Cardiac fibroblast (primary cell): ENCODE data around the gene LCE6A.

Experiments used
- DNase-seq, 2 donors: peaks; one replicate each; pipeline versions ENCODE4 v3.0.0 to v3.0.0-alpha.2; 2010; ENCODE audit warnings: low read depth in 2 of 2
- H3K4me3 ChIP-seq, 2 donors: replicated peaks in 1 of 2; 1 replicate in 1 of 2; 2 replicates in 1 of 2; pipeline ENCODE4 v1.5.1; 2011; ENCODE audit warnings: low read depth in 2 of 2, low read length in 2 of 2, mild to moderate bottlenecking in 2 of 2, moderate library complexity in 1 of 2
- TF ChIP-seq, protein P1 (sequence below): IDR thresholded peaks from one replicate; pipeline ENCODE4 v1.5.1; 2011; ENCODE audit warnings: low read depth, mild to moderate bottlenecking, low read length, inconsistent platforms

LCE6A gene

DNA sequence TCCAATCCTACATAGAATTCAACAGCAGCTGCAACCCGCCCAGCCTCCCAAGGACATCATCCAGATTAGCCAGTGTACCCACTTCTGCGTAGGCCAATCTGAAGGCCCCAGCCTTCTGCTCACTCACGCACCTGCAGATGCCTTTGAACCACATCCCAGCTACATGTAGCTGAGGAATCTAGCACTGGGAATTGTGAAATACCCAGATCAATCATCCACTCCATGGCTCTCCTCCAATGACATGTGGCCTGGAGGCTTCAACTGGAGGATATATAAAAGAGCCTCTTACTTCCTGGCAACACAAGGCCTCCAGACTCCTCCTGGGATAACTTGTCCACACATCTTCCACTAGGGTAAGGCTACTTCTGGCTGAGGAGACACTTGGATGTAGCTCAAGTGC is at the start of gene LCE6A:
Gene LCE6A, plus strand, starts transcription at position 301 of the 400 bp plus-strand sequence. CDS start 665 bp downstream, outside the sequence.
- no peak for DNase-seq

DNA sequence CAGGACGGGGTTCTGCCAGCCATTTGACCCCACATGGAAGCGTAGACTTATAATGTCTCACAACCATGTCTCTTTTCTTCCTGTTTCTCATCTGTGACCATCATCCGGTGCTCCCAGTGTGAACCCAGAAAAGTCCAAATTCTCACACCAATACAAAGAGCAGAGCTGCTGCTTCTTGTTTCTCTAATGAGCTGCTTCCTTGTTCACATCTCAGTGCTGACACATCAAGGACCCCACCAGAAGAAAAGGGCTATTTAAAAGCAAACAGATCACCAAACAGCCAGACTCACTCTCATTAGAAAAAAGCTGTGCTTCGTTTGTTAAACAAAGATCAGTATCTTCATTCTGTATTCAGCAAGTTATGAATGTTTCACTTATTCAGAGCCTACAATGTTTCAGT is 47.0 kb upstream of the LCE6A start:
- no peak for DNase-seq
- TF ChIP-seq, protein P1, sequence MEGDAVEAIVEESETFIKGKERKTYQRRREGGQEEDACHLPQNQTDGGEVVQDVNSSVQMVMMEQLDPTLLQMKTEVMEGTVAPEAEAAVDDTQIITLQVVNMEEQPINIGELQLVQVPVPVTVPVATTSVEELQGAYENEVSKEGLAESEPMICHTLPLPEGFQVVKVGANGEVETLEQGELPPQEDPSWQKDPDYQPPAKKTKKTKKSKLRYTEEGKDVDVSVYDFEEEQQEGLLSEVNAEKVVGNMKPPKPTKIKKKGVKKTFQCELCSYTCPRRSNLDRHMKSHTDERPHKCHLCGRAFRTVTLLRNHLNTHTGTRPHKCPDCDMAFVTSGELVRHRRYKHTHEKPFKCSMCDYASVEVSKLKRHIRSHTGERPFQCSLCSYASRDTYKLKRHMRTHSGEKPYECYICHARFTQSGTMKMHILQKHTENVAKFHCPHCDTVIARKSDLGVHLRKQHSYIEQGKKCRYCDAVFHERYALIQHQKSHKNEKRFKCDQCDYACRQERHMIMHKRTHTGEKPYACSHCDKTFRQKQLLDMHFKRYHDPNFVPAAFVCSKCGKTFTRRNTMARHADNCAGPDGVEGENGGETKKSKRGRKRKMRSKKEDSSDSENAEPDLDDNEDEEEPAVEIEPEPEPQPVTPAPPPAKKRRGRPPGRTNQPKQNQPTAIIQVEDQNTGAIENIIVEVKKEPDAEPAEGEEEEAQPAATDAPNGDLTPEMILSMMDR: no peak
- H3K4me3 ChIP-seq: no peak overlapping the region

More for the DNA sequence above, at the start of gene LCE6A:
- TF ChIP-seq, protein P1: no peak
- H3K4me3 ChIP-seq: no peak within 1 kb of the TSS

- H3K4me3 ChIP-seq: no peak within 1 kb of the TSS
- TF ChIP-seq, protein P1: no peak
- no peak for DNase-seq
These were observed 46.2 kb upstream of the LCE6A start, which contains the start of gene LCE1D for GRCh38 chr1:152796421-152796820. Gene LCE1D, plus strand, starts transcription at chr1:152796721. Its CDS starts 1,074 bp downstream, at chr1:152797795.

DNA sequence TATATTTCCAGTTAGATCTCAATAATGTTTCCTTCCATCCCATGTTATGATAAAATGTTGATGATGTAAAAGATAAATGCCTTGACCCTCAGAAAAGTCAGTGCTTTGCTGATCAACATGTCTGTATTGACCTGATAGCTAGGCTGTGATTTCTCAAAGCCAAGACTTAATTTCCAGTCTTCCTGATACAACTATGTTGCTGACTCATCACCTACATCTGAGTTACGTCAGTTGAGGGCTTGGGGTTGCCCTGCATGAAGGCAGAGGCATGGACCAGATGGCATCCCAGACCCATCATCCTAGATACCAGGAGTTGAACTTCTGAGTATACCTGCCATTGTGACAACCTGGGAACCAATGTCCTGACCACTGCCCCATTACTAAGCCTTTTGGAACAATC is 41.3 kb upstream of the LCE6A start:
- TF ChIP-seq, protein P1: no peak
- H3K4me3 ChIP-seq: no peak overlapping the region

GRCh38 chr1:152806576-152806975 is 36.1 kb upstream of the LCE6A start, which contains the start of gene LCE1C:
Gene LCE1C, minus strand, starts transcription at chr1:152806651. Its CDS starts 1,173 bp downstream, at chr1:152805478.
- TF ChIP-seq, protein P1: no peak
- no peak for DNase-seq
- no peak within 1 kb of the TSS for H3K4me3 ChIP-seq

More for the DNA sequence above, 41.3 kb upstream of the LCE6A start:
- no peak for DNase-seq

GRCh38 chr1:152811050-152811449 is 31.6 kb upstream of the LCE6A start:
- H3K4me3 ChIP-seq: no peak overlapping the region
- no peak for DNase-seq
- TF ChIP-seq, protein P1: no peak

GRCh38 chr1:152811671-152812070 is 31.0 kb upstream of the LCE6A start, which contains the start of gene LCE1B:
Gene LCE1B, plus strand, starts transcription at chr1:152811971. Its CDS starts 476 bp downstream, at chr1:152812447.
- TF ChIP-seq, protein P1: no peak
- no peak within 1 kb of the TSS for H3K4me3 ChIP-seq
- no peak for DNase-seq
